Left ventricle myocardium inferior (tissue), 1 donor: ENCODE results near the gene SPON1. TPM values are rescaled to one million over a fixed set of nuclear protein-coding genes. Genes with fewer than 3 reads are reported as not detected.
A peak's percentile ranks its signal among the peaks of the same experiment; 100 is the strongest.

Source experiments
- DNase-seq: peaks from one replicate; pipeline ENCODE4 v3.0.0-alpha.2; 2020
- H3K27ac ChIP-seq: fragments of 200-600 bp; replicated peaks from 2 replicates; pipeline ENCODE4 v1.8.0; 2021
- H3K27me3 ChIP-seq: fragments of 200-600 bp; 2 replicates; pipeline ENCODE4 v1.8.0; 2021; ENCODE audit warnings: low read depth
- H3K36me3 ChIP-seq: fragments of 200-600 bp; 2 replicates; pipeline ENCODE4 v1.8.0; 2021
- H3K4me1 ChIP-seq: fragments of 200-600 bp; 2 replicates; pipeline ENCODE4 v1.8.0; 2021
- H3K4me3 ChIP-seq: fragments of 200-600 bp; 2 replicates; pipeline ENCODE4 v1.8.0; 2021; ENCODE audit warnings: mild to moderate bottlenecking, moderate library complexity
- H3K9me3 ChIP-seq: fragments of 200-600 bp; replicated peaks from 2 replicates; pipeline ENCODE4 v1.8.0; 2021
- intact Hi-C: fragments of 100-400 bp; cut with micrococcal nuclease; formaldehyde crosslinking; loops from one replicate; pipeline ENCODE4 v1.11.0; 2022
- long read RNA-seq: library from polyadenylated mRNA; unstranded; transcript quantifications from one replicate; pipeline ENCODE4 v2.0.0, GENCODE V29; 2021
- total RNA-seq: library from RNA; stranded (reverse); fragmentation: NEBNext Ultra II Directional; extraction: Animal tissue kit (Norgen Biotek cat#: 25700); gene quantifications from one replicate; pipeline ENCODE4 v1.2.1, GENCODE V29; 2021
- TF ChIP-seq, protein P1 (sequence below): fragments of 200-600 bp; IDR thresholded peaks from 2 replicates; pipeline ENCODE4 v1.8.0; 2021; ENCODE audit warnings: antibody characterized with exemption, mild to moderate bottlenecking, borderline replicate concordance
- donor health status: DM: no; HTN: yes; CAD: no; lungs with severe emphysema.

SPON1 gene
- total RNA-seq = 9.4 TPM
- long read RNA-seq, full-length matches to known transcripts = 12 of 19 reads
- long read RNA-seq, partial matches to known transcripts = 4 of 19 reads
- long read RNA-seq, other reads (novel, unspliced or antisense) = 3 of 19 reads

DNA sequence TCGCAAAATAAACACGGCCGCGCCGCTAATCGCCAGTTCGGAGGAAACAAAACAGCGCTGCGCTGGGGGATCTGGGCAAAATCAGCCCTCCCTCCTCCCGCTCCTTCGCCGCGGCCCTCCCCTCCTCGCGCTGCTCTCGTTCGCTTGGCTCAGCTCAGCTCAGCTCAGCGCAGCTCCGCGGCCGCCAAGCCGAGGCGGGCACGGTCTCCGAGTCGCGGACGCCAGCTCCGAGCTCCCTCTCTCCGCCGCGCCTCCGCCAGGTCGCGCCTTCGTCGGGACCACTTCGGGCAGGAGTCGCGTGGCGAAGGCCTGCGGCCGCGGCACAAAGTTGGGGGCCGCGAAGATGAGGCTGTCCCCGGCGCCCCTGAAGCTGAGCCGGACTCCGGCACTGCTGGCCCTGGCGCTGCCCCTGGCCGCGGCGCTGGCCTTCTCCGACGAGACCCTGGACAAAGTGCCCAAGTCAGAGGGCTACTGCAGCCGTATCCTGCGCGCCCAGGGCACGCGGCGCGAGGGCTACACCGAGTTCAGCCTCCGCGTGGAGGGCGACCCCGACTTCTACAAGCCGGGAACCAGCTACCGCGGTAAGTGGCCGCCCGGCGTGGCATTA, at the start of gene SPON1:
SPON1 (plus strand) TSS at position 162 of the 607 bp plus-strand sequence; CDS start at position 344, 182 bp downstream.
- H3K9me3 ChIP-seq = no peaks in the 10 kb centered on the region
- TF ChIP-seq, protein P1, sequence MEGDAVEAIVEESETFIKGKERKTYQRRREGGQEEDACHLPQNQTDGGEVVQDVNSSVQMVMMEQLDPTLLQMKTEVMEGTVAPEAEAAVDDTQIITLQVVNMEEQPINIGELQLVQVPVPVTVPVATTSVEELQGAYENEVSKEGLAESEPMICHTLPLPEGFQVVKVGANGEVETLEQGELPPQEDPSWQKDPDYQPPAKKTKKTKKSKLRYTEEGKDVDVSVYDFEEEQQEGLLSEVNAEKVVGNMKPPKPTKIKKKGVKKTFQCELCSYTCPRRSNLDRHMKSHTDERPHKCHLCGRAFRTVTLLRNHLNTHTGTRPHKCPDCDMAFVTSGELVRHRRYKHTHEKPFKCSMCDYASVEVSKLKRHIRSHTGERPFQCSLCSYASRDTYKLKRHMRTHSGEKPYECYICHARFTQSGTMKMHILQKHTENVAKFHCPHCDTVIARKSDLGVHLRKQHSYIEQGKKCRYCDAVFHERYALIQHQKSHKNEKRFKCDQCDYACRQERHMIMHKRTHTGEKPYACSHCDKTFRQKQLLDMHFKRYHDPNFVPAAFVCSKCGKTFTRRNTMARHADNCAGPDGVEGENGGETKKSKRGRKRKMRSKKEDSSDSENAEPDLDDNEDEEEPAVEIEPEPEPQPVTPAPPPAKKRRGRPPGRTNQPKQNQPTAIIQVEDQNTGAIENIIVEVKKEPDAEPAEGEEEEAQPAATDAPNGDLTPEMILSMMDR = no peak
- H3K27ac ChIP-seq = no peak within 1 kb of the TSS
- peak; percentile 46 for DNase-seq
- intact Hi-C loops = no loop called here
- no peaks in the 10 kb centered on the region for H3K36me3 ChIP-seq
- H3K4me3 ChIP-seq = peak within 1 kb of the TSS; percentile 63
- peaks cover 100% of the 10 kb centered on the region for H3K27me3 ChIP-seq
- H3K4me1 ChIP-seq = peaks cover 28% of the 10 kb centered on the region

DNA sequence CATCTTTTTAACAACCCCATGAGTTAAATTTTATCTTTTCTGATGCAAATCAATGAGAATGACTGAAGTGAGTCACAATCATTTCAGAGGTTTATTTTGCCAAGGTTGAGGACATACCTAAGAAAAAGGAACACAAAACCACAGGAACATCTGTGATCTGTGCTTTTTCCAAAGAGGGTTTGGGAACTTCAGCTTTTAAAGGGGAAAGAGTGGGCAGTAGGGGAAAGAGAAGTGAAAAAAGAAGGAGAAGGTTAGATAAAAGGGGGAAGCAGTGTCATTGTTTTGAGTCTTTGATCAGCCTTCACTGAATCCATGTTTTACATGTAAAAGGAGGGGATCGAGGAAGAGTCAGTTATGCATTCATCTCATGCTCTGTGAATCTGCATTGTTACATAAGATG, 45.3 kb upstream of the SPON1 start:
- Histone ChIP-seq H3K4me1 (no peaks in the 10 kb centered on the region), H3K9me3 (no peaks in the 10 kb centered on the region), H3K27me3 (peaks cover 32% of the 10 kb centered on the region), H3K4me3 (no peak overlapping the region), H3K27ac (no peak overlapping the region), H3K36me3 (no peaks in the 10 kb centered on the region)
- no peak for DNase-seq
- TF ChIP-seq, protein P1 = no peak
- intact Hi-C loops = no loop called here

DNA sequence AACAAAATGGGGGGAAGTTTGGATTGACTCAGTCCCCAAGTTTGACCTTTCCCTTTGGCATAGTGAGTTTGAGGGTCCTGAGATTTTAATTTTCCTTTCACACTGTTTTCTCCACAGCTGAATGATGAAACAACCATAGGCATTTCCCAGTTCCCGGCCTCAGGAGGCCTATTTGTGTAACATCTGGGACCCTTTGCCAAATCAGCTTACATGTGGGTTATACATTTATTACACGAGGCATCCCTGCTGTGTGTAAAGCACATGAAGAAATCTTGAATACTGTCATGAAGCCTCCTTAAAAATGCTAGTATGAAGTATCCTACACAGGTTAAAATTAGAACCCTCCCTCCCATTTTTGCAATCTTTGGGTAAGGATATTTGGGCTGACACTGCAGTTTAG, 44.6 kb upstream of the SPON1 start:
- H3K4me1 ChIP-seq = peaks cover 3% of the 10 kb centered on the region
- no peak for DNase-seq
- H3K27me3 ChIP-seq = peaks cover 32% of the 10 kb centered on the region
- H3K9me3 ChIP-seq = no peaks in the 10 kb centered on the region
- TF ChIP-seq, protein P1 = no peak
- no peak overlapping the region for H3K4me3 ChIP-seq
- H3K27ac ChIP-seq = no peak overlapping the region
- H3K36me3 ChIP-seq = no peaks in the 10 kb centered on the region
- intact Hi-C loops = no loop called here

DNA sequence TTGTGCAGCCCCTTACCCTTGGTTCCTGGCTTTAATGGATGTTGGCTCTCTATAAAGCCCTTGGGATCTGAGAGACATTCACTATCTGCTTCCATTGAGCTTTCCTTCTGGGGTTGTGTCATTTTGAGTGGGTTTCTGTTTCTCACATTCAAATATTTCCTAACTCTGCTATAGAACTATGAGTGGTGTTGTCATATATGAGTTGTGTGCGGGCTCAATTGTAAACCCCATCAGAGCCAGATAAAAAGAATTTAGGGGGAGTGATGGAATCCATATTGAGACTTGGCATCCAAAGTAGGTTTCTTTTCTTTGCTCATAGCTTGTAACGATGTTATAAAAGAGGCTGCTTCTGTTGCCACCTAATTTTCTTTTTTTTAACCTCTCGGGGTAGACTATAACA, 41.8 kb upstream of the SPON1 start:
- no peak overlapping the region for H3K4me3 ChIP-seq
- H3K27ac ChIP-seq = no peak overlapping the region
- peaks cover 12% of the 10 kb centered on the region for H3K4me1 ChIP-seq
- no peaks in the 10 kb centered on the region for H3K9me3 ChIP-seq
- intact Hi-C loops = no loop called here
- DNase-seq = no peak
- peaks cover 32% of the 10 kb centered on the region for H3K27me3 ChIP-seq
- H3K36me3 ChIP-seq = no peaks in the 10 kb centered on the region
- TF ChIP-seq, protein P1 = no peak

DNA sequence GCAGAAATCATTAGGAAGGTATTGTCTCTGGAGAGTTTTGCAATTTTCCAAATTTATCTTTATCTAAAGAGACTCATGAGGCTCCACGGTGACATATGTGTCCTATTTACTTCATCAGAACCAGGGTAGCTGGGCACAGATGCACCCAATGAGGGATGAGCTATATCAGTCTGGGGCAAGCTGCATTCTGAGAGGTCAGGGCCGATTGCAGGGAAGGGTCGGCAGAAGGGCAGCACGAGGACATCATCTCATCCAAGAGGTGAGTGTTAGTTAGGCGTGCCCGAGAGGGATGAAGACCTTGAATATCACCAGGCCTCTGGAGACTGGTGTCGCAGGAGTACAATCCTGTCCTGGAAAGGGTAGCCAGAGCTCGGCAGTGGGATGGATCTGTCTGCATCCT, 41.0 kb upstream of the SPON1 start:
- Histone ChIP-seq H3K36me3 (no peaks in the 10 kb centered on the region), H3K27me3 (peaks cover 24% of the 10 kb centered on the region), H3K4me1 (peaks cover 12% of the 10 kb centered on the region), H3K27ac (no peak overlapping the region), H3K4me3 (no peak overlapping the region), H3K9me3 (no peaks in the 10 kb centered on the region)
- TF ChIP-seq, protein P1 = no peak
- DNase-seq = no peak
- intact Hi-C loops = no loop called here
